GM19099 (cell line): ENCODE results near the gene MEX3D.

Experiments
- POLR2A ChIP-seq: IDR thresholded peaks from 3 replicates; pipeline ENCODE4 v1.6.1; 2011; ENCODE audit warnings: low read depth; ENCODE audit not compliant: insufficient read length; ENCODE audit errors: extremely low read depth

The MEX3D gene

GRCh38 chr19:1605236-1606137, 37.4 kb upstream of the MEX3D start, which contains the start of gene UQCR11:
TSS of gene UQCR11 (minus strand) at chr19:1605462. CDS start at chr19:1605409, 53 bp downstream.
- peak; percentile 70 for TF ChIP-seq POLR2A

- TF ChIP-seq POLR2A, result no peak
These were observed 34.1 kb upstream of the MEX3D start for GRCh38 chr19:1602091-1602707.

- no peak for TF ChIP-seq POLR2A
These were observed 33.5 kb upstream of the MEX3D start for GRCh38 chr19:1601613-1602064.

- no peak for TF ChIP-seq POLR2A
These were observed 31.3 kb upstream of the MEX3D start for GRCh38 chr19:1599460-1599846.

- TF ChIP-seq POLR2A, result no peak
These were observed 30.8 kb upstream of the MEX3D start for GRCh38 chr19:1598777-1599459.

GRCh38 chr19:1593501-1593772, 25.3 kb upstream of the MEX3D start:
- TF ChIP-seq POLR2A, result no peak

- TF ChIP-seq POLR2A, result peak; percentile 73
These were observed 24.8 kb upstream of the MEX3D start, which contains the start of gene MBD3 for GRCh38 chr19:1592755-1593500. TSS of gene MBD3 (minus strand) at chr19:1592865. CDS start at chr19:1592631, 234 bp downstream.

GRCh38 chr19:1592024-1592754, 24.1 kb upstream of the MEX3D start:
- TF ChIP-seq POLR2A, result peak; percentile 97

- TF ChIP-seq POLR2A, result no peak
These were observed 23.4 kb upstream of the MEX3D start for GRCh38 chr19:1591421-1592023.

GRCh38 chr19:1590641-1591397, 22.7 kb upstream of the MEX3D start:
- peak; percentile 36 for TF ChIP-seq POLR2A

- TF ChIP-seq POLR2A, result no peak
These were observed 19.7 kb upstream of the MEX3D start for GRCh38 chr19:1587872-1588271.

GRCh38 chr19:1585243-1585580, 17.1 kb upstream of the MEX3D start:
- TF ChIP-seq POLR2A, result no peak

GRCh38 chr19:1584500-1585242, 16.5 kb upstream of the MEX3D start:
- no peak for TF ChIP-seq POLR2A

- TF ChIP-seq POLR2A, result no peak
These were observed 14.1 kb upstream of the MEX3D start for GRCh38 chr19:1582201-1582600.
